ENCODE results near the gene UGT1A1.

DNA sequence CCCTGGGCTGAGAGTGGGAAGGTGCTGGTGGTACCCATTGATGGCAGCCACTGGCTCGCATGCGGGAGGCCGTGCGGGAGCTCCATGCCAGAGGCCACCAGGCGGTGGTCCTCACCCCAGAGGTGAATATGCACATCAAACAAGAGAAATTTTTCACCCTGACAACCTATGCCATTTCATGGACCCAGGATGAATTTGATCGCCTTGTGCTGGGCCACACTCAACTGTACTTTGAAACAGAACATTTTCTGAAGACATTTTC is 12.9 kb upstream of the UGT1A1 start:
- TF ChIP-seq, protein P1, sequence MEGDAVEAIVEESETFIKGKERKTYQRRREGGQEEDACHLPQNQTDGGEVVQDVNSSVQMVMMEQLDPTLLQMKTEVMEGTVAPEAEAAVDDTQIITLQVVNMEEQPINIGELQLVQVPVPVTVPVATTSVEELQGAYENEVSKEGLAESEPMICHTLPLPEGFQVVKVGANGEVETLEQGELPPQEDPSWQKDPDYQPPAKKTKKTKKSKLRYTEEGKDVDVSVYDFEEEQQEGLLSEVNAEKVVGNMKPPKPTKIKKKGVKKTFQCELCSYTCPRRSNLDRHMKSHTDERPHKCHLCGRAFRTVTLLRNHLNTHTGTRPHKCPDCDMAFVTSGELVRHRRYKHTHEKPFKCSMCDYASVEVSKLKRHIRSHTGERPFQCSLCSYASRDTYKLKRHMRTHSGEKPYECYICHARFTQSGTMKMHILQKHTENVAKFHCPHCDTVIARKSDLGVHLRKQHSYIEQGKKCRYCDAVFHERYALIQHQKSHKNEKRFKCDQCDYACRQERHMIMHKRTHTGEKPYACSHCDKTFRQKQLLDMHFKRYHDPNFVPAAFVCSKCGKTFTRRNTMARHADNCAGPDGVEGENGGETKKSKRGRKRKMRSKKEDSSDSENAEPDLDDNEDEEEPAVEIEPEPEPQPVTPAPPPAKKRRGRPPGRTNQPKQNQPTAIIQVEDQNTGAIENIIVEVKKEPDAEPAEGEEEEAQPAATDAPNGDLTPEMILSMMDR (conservative IDR thresholded peaks at IDR 0.05; ENCODE audit: low read depth, low read length): no peak
- TF ChIP-seq EZH2 (IDR thresholded peaks at IDR 0.05; ENCODE audit: low read length, unreplicated experiment): no peak

Data from PC-3 (cell line).